Mesenteric fat pad (tissue), 1 donor: ENCODE measurements around the gene SULF2. TPM values are rescaled to one million over a fixed set of nuclear protein-coding genes. Genes with fewer than 3 reads are reported as not detected.
"Not testable (repeated sequence)": the region's sequence is repeated elsewhere in the genome, so short reads cannot be mapped to it uniquely, and the experiment has no call there.

Experiments used
- DNase-seq: peaks from one replicate; pipeline ENCODE4 v3.0.0-alpha.2; 2020; ENCODE audit warnings: low spot score
- long read RNA-seq: library from polyadenylated mRNA; unstranded; transcript quantifications from one replicate; pipeline ENCODE4 v2.0.0, GENCODE V29; 2020
- total RNA-seq: library from RNA; stranded (reverse); fragmentation: NEBNext Ultra II Directional; extraction: Animal tissue kit (Norgen Biotek cat#: 25700); gene quantifications from one replicate; pipeline ENCODE4 v1.2.1, GENCODE V29; 2021
- donor health status: DM: yes; HTN: yes; CAD: no.

Gene SULF2
- 68.7 TPM for total RNA-seq
- long read RNA-seq, full-length matches to known transcripts = 3 of 57 reads
- long read RNA-seq, partial matches to known transcripts = 29 of 57 reads
- long read RNA-seq, other reads (novel, unspliced or antisense) = 25 of 57 reads

- no peak for DNase-seq
These were observed at the start of gene SULF2 for GRCh38 chr20:47785311-47785853. Gene SULF2, minus strand, starts transcription at chr20:47785481. Its CDS starts 28,118 bp downstream, at chr20:47757363.

GRCh38 chr20:47831675-47832074, 46.4 kb upstream of the SULF2 start:
- DNase-seq = not testable (repeated sequence)

- DNase-seq = not testable (repeated sequence)
These were observed 41.4 kb upstream of the SULF2 start for GRCh38 chr20:47826716-47827115.

GRCh38 chr20:47826006-47826405, 40.7 kb upstream of the SULF2 start:
- not testable (repeated sequence) for DNase-seq

- DNase-seq = no peak
These were observed 39.9 kb upstream of the SULF2 start for GRCh38 chr20:47825011-47825762.

GRCh38 chr20:47823941-47824340, 38.7 kb upstream of the SULF2 start:
- not testable (repeated sequence) for DNase-seq

GRCh38 chr20:47821481-47822100, 36.3 kb upstream of the SULF2 start:
- no peak for DNase-seq

- no peak for DNase-seq
These were observed 33.8 kb upstream of the SULF2 start for GRCh38 chr20:47818996-47819609.

GRCh38 chr20:47818466-47818865, 33.2 kb upstream of the SULF2 start:
- no peak for DNase-seq

GRCh38 chr20:47818016-47818415, 32.7 kb upstream of the SULF2 start:
- DNase-seq = no peak

- DNase-seq = no peak
These were observed 32.3 kb upstream of the SULF2 start for GRCh38 chr20:47817573-47817972.

GRCh38 chr20:47816487-47817451, 31.5 kb upstream of the SULF2 start:
- DNase-seq = no peak

GRCh38 chr20:47815866-47816265, 30.6 kb upstream of the SULF2 start:
- DNase-seq = no peak

GRCh38 chr20:47815416-47815806, 30.1 kb upstream of the SULF2 start:
- DNase-seq = no peak

- DNase-seq = no peak
These were observed 29.5 kb upstream of the SULF2 start for GRCh38 chr20:47814632-47815415.

- DNase-seq = no peak
These were observed 25.6 kb upstream of the SULF2 start for GRCh38 chr20:47810721-47811347.

- no peak for DNase-seq
These were observed 24.9 kb upstream of the SULF2 start for GRCh38 chr20:47810116-47810677.

GRCh38 chr20:47809161-47809960, 24.1 kb upstream of the SULF2 start:
- no peak for DNase-seq
